Left lobe of liver (tissue), 2 donors: ENCODE results near the gene CMC1. TPM values are rescaled to one million over a fixed set of nuclear protein-coding genes. Genes with fewer than 3 reads are reported as not detected.

Experiments used
- ATAC-seq: fragments of 200-7000 bp; cut with Tn5 transposase; one replicate; pipeline ENCODE4 v1.9.1; 2020; ENCODE audit warnings: mild to moderate bottlenecking, moderate library complexity
- DNase-seq: peaks from one replicate; pipeline ENCODE4 v3.0.0-alpha.2; 2020; ENCODE audit warnings: low spot score
- total RNA-seq: library from RNA; stranded (reverse); gene quantifications from one replicate; pipeline ENCODE4 v1.2.1, GENCODE V29; 2021
- donor health status: DM: no; HTN: no; CAD: no; lungs with moderate emphysema.
- donor health status: DM: no; HTN: yes; CAD: no.

Gene CMC1
- total RNA-seq, 1 donor from 2014 or later, result 12.4 TPM

GRCh38 chr3:28348629-28349468, 107.4 kb downstream of the CMC1 start, which contains the start of the genes AZI2 and ZCWPW2:
Gene AZI2 (minus strand): TSS chr3:28348824. CDS start chr3:28340617, 8,207 bp downstream.
Gene ZCWPW2 (plus strand): TSS chr3:28348721. CDS start chr3:28413069, 64,348 bp downstream.
- peak; percentile 96 for ATAC-seq
- DNase-seq, result peak; percentile 98

GRCh38 chr3:28349469-28350000, 108.1 kb downstream of the CMC1 start:
- ATAC-seq (peak; percentile 5), DNase-seq (no peak)

Other genes starting within 250 kb of the CMC1 start
- gene ZCWPW2, start 107.1 kb downstream of the CMC1 start, total RNA-seq, result 0.30 TPM
- gene AZI2, start 107.2 kb downstream of the CMC1 start, total RNA-seq, result 30.3 TPM